ENCODE results near the gene ERICH6B. TPM values are rescaled to one million over a fixed set of nuclear protein-coding genes. Genes with fewer than 3 reads are reported as not detected.

Gene ERICH6B
- total and polyA plus RNA-seq, 2 of the 8 experiments (the other 6 are each of a cell fraction or from before 2014, with no cell fraction given), result not detected

DNA sequence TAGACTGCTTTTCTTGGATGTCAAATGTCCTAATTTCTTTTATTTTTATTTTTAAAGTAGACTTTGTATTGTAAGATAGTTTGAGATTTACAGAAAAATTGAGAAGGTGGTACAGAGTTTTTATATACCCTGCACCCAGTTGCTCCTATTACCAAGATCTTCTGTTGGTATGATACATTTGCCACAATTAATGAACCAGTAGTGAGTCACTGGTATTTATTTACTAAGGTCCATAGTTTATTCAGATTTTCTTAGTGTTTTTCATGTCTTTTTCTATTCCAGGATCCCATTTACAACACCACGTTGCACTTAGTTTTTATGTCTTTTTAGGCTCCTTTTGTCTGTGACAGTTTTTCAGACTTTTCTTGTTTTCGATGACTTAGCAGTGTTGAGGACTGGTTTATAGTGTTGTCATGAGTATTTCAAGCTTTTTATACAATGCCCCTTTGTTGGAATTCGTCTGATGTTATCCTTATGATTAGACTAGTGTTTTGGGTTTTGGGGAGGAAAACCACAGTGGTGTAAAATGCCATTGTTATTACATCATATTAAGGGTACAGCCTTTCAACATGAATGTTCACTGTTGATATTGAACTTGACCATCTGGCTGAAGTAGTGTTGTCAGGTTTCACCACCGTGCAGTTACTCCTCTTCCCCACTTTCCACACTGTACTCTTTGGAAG, 114.9 kb downstream of the ERICH6B start (continued):
- no peak for TF ChIP-seq RXRA (IDR thresholded peaks at IDR 0.05; ENCODE audit: insufficient read depth, low read depth, low read length)
- no peak for TF ChIP-seq KDM1A (IDR thresholded peaks at IDR 0.05; ENCODE audit: borderline replicate concordance, low read length)
